ENCODE measurements around the gene INF2. TPM values are rescaled to one million over a fixed set of nuclear protein-coding genes. Genes with fewer than 3 reads are reported as not detected.

Gene INF2
- total and polyA plus RNA-seq, 9 of the 15 experiments (the other 6 are each of a cell fraction or from before 2014, with no cell fraction given), result 0.56 to 31.3 (median 7.8) TPM

DNA sequence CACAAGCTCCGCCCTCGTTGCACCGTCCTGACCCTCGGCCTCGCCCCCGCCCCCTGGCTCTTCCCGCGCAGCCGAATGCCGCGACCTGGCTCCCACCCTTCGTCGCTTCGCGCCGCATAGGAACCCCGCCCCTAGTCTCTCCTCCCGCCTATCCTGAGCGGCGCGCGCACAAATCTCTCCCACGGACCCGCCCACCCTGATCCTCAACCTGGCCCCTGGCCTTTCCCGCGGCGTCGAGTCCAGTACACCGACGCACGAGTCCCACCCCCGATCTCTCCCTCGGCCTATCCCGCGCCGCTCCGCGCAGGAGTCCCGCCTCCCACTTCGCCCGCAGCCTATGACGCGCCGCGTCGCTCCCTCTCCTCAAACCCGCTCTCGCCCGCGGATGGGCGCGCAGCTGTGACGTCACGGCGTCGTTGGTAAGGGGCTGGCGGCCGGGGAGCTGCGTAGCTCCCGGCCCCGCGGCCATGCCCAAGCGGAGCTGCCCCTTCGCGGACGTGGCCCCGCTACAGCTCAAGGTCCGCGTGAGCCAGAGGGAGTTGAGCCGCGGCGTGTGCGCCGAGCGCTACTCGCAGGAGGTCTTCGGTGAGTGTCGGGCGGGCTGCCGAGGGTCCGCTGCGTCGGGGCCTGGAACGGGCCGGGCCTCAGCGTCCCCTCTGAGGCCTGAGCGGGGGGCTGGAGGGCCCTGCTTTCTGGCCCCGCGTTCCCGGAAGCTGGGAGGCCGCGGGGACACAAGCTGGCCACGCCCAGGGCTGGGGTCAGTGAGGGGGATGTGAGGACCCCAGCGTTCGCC is 63.5 kb downstream of the INF2 start, which contains the start of gene SIVA1 (continued):
- TF ChIP-seq ZNF197 (CRISPR knock-in tag; IDR thresholded peaks at IDR 0.05; ENCODE audit: low read depth) (no peak), MNT (conservative IDR thresholded peaks at IDR 0.05) (peak; percentile 60 to 78; a peak in 3 of 4 replicates), KHSRP (IDR thresholded peaks at IDR 0.05) (peak; percentile 95), DLX4 (CRISPR knock-in tag; IDR thresholded peaks at IDR 0.05) (no peak), NFE2L1 (tag; IDR thresholded peaks at IDR 0.05; ENCODE audit: borderline replicate concordance, low read depth) (no peak), TOE1 (IDR thresholded peaks at IDR 0.05; ENCODE audit: borderline replicate concordance) (no peak), TOE1 (CRISPR knock-in tag; IDR thresholded peaks at IDR 0.05; ENCODE audit: borderline replicate concordance, low read depth) (no peak), RFX7 (CRISPR knock-in tag; IDR thresholded peaks at IDR 0.05) (no peak), NCOA4 (IDR thresholded peaks at IDR 0.05; ENCODE audit: partially characterized antibody) (no peak), POLR2H (tag; IDR thresholded peaks at IDR 0.05; ENCODE audit: low read depth) (no peak), IRF2 (CRISPR knock-in tag; IDR thresholded peaks at IDR 0.05) (no peak), DACH1 (IDR thresholded peaks at IDR 0.05; ENCODE audit: partially characterized antibody) (no peak)
- TF ChIP-seq, protein P1, sequence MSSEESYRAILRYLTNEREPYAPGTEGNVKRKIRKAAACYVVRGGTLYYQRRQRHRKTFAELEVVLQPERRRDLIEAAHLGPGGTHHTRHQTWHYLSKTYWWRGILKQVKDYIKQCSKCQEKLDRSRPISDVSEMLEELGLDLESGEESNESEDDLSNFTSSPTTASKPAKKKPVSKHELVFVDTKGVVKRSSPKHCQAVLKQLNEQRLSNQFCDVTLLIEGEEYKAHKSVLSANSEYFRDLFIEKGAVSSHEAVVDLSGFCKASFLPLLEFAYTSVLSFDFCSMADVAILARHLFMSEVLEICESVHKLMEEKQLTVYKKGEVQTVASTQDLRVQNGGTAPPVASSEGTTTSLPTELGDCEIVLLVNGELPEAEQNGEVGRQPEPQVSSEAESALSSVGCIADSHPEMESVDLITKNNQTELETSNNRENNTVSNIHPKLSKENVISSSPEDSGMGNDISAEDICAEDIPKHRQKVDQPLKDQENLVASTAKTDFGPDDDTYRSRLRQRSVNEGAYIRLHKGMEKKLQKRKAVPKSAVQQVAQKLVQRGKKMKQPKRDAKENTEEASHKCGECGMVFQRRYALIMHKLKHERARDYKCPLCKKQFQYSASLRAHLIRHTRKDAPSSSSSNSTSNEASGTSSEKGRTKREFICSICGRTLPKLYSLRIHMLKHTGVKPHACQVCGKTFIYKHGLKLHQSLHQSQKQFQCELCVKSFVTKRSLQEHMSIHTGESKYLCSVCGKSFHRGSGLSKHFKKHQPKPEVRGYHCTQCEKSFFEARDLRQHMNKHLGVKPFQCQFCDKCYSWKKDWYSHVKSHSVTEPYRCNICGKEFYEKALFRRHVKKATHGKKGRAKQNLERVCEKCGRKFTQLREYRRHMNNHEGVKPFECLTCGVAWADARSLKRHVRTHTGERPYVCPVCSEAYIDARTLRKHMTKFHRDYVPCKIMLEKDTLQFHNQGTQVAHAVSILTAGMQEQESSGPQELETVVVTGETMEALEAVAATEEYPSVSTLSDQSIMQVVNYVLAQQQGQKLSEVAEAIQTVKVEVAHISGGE (CRISPR knock-in tag; IDR thresholded peaks at IDR 0.05), result no peak
- TF ChIP-seq, protein P2, sequence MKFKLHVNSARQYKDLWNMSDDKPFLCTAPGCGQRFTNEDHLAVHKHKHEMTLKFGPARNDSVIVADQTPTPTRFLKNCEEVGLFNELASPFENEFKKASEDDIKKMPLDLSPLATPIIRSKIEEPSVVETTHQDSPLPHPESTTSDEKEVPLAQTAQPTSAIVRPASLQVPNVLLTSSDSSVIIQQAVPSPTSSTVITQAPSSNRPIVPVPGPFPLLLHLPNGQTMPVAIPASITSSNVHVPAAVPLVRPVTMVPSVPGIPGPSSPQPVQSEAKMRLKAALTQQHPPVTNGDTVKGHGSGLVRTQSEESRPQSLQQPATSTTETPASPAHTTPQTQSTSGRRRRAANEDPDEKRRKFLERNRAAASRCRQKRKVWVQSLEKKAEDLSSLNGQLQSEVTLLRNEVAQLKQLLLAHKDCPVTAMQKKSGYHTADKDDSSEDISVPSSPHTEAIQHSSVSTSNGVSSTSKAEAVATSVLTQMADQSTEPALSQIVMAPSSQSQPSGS (CRISPR knock-in tag; IDR thresholded peaks at IDR 0.05), result no peak
- TF ChIP-seq, protein P3, sequence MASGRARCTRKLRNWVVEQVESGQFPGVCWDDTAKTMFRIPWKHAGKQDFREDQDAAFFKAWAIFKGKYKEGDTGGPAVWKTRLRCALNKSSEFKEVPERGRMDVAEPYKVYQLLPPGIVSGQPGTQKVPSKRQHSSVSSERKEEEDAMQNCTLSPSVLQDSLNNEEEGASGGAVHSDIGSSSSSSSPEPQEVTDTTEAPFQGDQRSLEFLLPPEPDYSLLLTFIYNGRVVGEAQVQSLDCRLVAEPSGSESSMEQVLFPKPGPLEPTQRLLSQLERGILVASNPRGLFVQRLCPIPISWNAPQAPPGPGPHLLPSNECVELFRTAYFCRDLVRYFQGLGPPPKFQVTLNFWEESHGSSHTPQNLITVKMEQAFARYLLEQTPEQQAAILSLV (tag; IDR thresholded peaks at IDR 0.05), result no peak

All from K562 (cell line).